Peyer's patch (tissue), 4 donors: Measurements from ENCODE around the gene MFSD1. TPM values are rescaled to one million over a fixed set of nuclear protein-coding genes. Genes with fewer than 3 reads are reported as not detected.

ENCODE experiments used
- DNase-seq, 3 donors: peaks; one replicate each; pipeline ENCODE4 v3.0.0-alpha.2; 2017 to 2019
- H3K27ac ChIP-seq, 4 donors: fragments of 200-600 bp; sonication (generic); one replicate each; pipeline ENCODE4 v1.5.1; 2016 to 2019
- H3K27me3 ChIP-seq, 2 donors: fragments of 200-600 bp; sonication (generic); one replicate each; pipeline ENCODE4 v1.5.1; 2019
- H3K36me3 ChIP-seq, 3 donors: fragments of 200-600 bp; sonication (generic); one replicate each; pipeline ENCODE4 v1.5.1; 2016 to 2019
- H3K4me1 ChIP-seq, 4 donors: fragments of 200-600 bp; sonication (generic); one replicate each; pipeline ENCODE4 v1.5.1; 2016 to 2019
- H3K4me3 ChIP-seq, 4 donors: fragments of 200-600 bp; sonication (generic); 1 replicate in 3 of 4; 2 replicates in 1 of 4; pipeline ENCODE4 v1.5.1; 2016 to 2019; ENCODE audit warnings: mild to moderate bottlenecking in 1 of 4
- H3K9me3 ChIP-seq, 4 donors: fragments of 200-600 bp; sonication (generic); one replicate each; pipeline ENCODE4 v1.5.1; 2016 to 2019; ENCODE audit warnings: mild to moderate bottlenecking in 1 of 4
- CTCF ChIP-seq, 6 experiments: fragments of 450-650 bp in 4 of 6; fragments of 200-600 bp in 2 of 6; sonication (generic) in 1 of 6; IDR thresholded peaks; one replicate each; pipeline ENCODE4 v1.5.1; 2017 to 2019; ENCODE audit warnings: antibody characterized with exemption in 6 of 6, mild to moderate bottlenecking in 3 of 6, moderate library complexity in 1 of 6
- POLR2A ChIP-seq, 2 donors: fragments of 450-650 bp; IDR thresholded peaks; one replicate each; pipeline ENCODE4 v1.5.1; 2017; ENCODE audit warnings: antibody characterized with exemption in 2 of 2, mild to moderate bottlenecking in 2 of 2, moderate library complexity in 2 of 2
- total RNA-seq, 4 donors: library from RNA; depleted of rRNA; stranded (reverse); fragments of >200 nt; gene quantifications; one replicate each; pipeline ENCODE4 v1.1.0, GENCODE V29; 2016

The MFSD1 gene
- total RNA-seq, 4 donors from 2014 or later, result 14.9 to 48.0 (median 42.6) TPM

DNA sequence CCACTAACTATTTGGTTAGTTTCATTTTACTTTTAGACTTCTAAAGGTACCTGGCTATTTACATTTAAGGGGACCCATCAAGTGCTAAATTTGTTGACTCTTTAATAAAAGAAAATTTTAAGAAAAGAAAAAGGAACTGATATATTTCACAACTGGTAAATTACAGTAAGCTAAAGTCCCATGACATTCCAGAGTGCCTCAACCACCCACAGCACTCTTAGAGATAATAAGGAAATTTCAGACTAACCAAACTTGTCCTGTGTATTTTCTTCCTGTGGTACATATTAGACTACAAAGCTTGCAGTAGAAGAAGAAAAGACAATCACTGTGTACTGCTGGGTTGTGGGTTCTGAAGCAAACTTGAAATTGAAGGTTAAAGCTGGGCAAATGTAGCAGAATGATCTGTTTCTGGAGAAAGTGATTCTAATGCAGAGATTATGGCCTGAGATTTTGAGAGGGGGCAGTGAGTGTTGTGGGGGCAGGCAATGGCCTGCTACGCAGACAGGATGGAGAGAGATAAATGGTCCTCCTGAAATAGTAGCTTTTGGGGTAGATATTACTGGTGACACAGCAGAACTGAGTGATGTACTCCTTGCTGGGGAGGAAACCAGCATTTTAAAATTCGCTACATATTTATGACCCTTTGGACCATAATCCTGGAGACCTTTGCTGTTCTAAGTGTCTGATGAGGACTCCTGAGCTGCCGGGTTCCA is 24.5 kb upstream of the MFSD1 start:
- H3K27me3 ChIP-seq, result no peaks in the 10 kb centered on the region
- TF ChIP-seq CTCF (IDR thresholded peaks at IDR 0.05) (no peak), POLR2A (IDR thresholded peaks at IDR 0.05) (no peak)
- H3K4me3 ChIP-seq, result no peak overlapping the region
- H3K36me3 ChIP-seq, result no peaks in the 10 kb centered on the region
- H3K27ac ChIP-seq, result peak overlapping the region in 1 of 4 donors; percentile 16
- DNase-seq, result no peak
- H3K4me1 ChIP-seq, result peaks cover 0 to 16% (median 0%) of the 10 kb centered on the region in 4 donors
- no peaks in the 10 kb centered on the region for H3K9me3 ChIP-seq

- H3K4me1 ChIP-seq, result peaks cover 0 to 15% (median 0%) of the 10 kb centered on the region in 4 donors
- no peak for DNase-seq
- H3K27ac ChIP-seq, result no peak overlapping the region
- no peaks in the 10 kb centered on the region for H3K36me3 ChIP-seq
- no peaks in the 10 kb centered on the region for H3K9me3 ChIP-seq
- H3K4me3 ChIP-seq, result no peak overlapping the region
- H3K27me3 ChIP-seq, result no peaks in the 10 kb centered on the region
- TF ChIP-seq POLR2A (IDR thresholded peaks at IDR 0.05) (no peak), CTCF (IDR thresholded peaks at IDR 0.05) (no peak)
These were observed 21.1 kb upstream of the MFSD1 start for GRCh38 chr3:158780766-158781165.

DNA sequence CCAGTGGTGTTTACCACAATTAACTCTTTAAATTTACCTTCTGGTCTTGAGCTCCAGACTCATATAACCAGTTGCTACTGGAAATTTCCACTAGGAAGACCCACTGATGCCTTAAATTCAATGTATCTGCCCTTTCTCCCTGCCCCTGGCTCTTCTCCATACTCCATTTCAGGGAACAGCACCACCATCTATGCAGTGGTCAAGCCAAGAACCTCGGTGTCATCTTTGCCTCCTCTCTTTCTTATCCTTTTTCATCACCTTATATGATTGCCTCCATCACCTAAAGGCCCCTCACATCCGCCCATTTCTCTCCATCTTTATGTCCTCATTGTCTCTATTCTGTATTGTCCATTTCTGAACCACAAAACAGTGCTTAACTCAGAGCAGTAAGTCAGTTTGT is 20.7 kb upstream of the MFSD1 start:
- no peak for DNase-seq
- Histone ChIP-seq H3K4me1 (peaks cover 0 to 15% (median 0%) of the 10 kb centered on the region in 4 donors), H3K4me3 (no peak overlapping the region), H3K36me3 (no peaks in the 10 kb centered on the region), H3K27me3 (no peaks in the 10 kb centered on the region), H3K9me3 (no peaks in the 10 kb centered on the region), H3K27ac (no peak overlapping the region)
- TF ChIP-seq CTCF (IDR thresholded peaks at IDR 0.05) (no peak), POLR2A (IDR thresholded peaks at IDR 0.05) (no peak)

DNA sequence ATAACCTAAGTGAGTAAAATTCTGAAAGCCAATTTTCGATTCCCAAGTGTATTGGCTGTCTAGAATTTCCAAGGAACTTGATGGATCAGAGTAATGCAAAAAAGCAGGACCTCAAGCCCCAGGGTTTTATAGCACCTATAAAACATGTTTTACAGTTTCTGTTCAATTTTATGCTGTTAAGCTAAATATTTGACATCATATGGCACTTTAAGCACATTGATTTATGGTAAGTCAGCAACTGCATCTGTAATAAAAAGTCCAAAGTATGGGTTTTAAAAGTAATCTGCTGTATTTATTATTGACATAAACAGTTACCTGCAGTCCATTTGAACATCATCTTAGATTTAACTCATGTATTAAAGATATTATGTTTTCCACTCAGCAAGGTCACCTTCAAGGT is 20.0 kb upstream of the MFSD1 start:
- Histone ChIP-seq H3K4me3 (no peak overlapping the region), H3K36me3 (no peaks in the 10 kb centered on the region), H3K4me1 (peaks cover 0 to 15% (median 0%) of the 10 kb centered on the region in 4 donors), H3K27me3 (no peaks in the 10 kb centered on the region), H3K9me3 (no peaks in the 10 kb centered on the region), H3K27ac (no peak overlapping the region)
- no peak for DNase-seq
- TF ChIP-seq CTCF (IDR thresholded peaks at IDR 0.05) (no peak), POLR2A (IDR thresholded peaks at IDR 0.05) (no peak)

GRCh38 chr3:158782283-158782989 is 19.4 kb upstream of the MFSD1 start:
- TF ChIP-seq POLR2A (IDR thresholded peaks at IDR 0.05) (no peak), CTCF (IDR thresholded peaks at IDR 0.05) (no peak)
- Histone ChIP-seq H3K36me3 (no peaks in the 10 kb centered on the region), H3K27me3 (no peaks in the 10 kb centered on the region), H3K9me3 (no peaks in the 10 kb centered on the region), H3K4me1 (peaks cover 0 to 15% (median 0%) of the 10 kb centered on the region in 4 donors), H3K27ac (no peak overlapping the region), H3K4me3 (no peak overlapping the region)
- DNase-seq, result no peak
